ENCODE data around the gene TTC8. TPM values are rescaled to one million over a fixed set of nuclear protein-coding genes. Genes with fewer than 3 reads are reported as not detected.

The TTC8 gene
- total and polyA plus RNA-seq, 2 donors (not counting 3 experiments of a cell fraction or from before 2014, with no cell fraction given), result 11.9 to 16.3 TPM

DNA sequence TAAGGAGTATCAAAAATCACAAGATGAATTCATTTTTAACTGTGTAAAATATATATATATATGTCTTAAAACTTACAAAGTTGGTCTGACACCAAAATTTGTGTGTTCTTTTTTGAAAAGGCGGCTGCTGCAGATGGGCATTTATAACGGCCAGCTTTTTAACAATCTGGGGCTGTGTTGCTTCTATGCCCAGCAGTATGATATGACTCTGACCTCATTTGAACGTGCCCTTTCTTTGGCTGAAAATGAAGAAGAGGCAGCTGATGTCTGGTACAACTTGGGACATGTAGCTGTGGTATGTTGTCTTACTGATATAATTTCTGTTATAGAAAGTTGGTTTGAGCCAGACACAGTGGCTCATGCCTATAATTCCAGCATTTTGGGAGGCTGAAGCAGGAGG is 47.0 kb downstream of the TTC8 start:
- no peak for TF ChIP-seq GATA2 (IDR thresholded peaks at IDR 0.05; ENCODE audit: insufficient read depth, insufficient read length, low read depth, low read length)
- no peak for TF ChIP-seq POLR2AphosphoS5 (IDR thresholded peaks at IDR 0.05; ENCODE audit: insufficient read depth, low read depth, low read length)
- no peak for TF ChIP-seq EZH2 (IDR thresholded peaks at IDR 0.05; ENCODE audit: borderline replicate concordance, low read depth, low read length, severe bottlenecking)
- no peak for TF ChIP-seq MYC (IDR thresholded peaks at IDR 0.05; ENCODE audit: low read depth, low read length)
- TF ChIP-seq, protein P1, sequence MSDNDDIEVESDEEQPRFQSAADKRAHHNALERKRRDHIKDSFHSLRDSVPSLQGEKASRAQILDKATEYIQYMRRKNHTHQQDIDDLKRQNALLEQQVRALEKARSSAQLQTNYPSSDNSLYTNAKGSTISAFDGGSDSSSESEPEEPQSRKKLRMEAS (IDR thresholded peaks at IDR 0.05; ENCODE audit: insufficient read depth, insufficient read length), result no peak
- TF ChIP-seq, protein P2, sequence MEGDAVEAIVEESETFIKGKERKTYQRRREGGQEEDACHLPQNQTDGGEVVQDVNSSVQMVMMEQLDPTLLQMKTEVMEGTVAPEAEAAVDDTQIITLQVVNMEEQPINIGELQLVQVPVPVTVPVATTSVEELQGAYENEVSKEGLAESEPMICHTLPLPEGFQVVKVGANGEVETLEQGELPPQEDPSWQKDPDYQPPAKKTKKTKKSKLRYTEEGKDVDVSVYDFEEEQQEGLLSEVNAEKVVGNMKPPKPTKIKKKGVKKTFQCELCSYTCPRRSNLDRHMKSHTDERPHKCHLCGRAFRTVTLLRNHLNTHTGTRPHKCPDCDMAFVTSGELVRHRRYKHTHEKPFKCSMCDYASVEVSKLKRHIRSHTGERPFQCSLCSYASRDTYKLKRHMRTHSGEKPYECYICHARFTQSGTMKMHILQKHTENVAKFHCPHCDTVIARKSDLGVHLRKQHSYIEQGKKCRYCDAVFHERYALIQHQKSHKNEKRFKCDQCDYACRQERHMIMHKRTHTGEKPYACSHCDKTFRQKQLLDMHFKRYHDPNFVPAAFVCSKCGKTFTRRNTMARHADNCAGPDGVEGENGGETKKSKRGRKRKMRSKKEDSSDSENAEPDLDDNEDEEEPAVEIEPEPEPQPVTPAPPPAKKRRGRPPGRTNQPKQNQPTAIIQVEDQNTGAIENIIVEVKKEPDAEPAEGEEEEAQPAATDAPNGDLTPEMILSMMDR (IDR thresholded peaks at IDR 0.05; ENCODE audit: extremely low read depth in 1 of 2, insufficient read depth in 1 of 2, low read depth in 1 of 2, low read length in 2 of 2), result no peak
- TF ChIP-seq FOS (IDR thresholded peaks at IDR 0.05; ENCODE audit: borderline replicate concordance, insufficient read depth, low read length), result no peak
- no peak for TF ChIP-seq POLR2A (IDR thresholded peaks at IDR 0.05; ENCODE audit: low read depth, low read length)
- no peak for TF ChIP-seq JUN (IDR thresholded peaks at IDR 0.05; ENCODE audit: borderline replicate concordance, insufficient read depth, insufficient read length, low read depth)
- BruUV-seq (replicated peaks), result no TSS peak
- Histone ChIP-seq H3K27ac (ENCODE audit: insufficient read depth, low read depth, low read length) (no peak overlapping the region), H3K9me3 (replicated peaks; ENCODE audit: control insufficient read depth, insufficient read depth, low read length) (no peaks in the 10 kb centered on the region), H3K9ac (replicated peaks; ENCODE audit: extremely low read depth, insufficient read depth, low read length) (no peak overlapping the region), H3K4me3 (replicated peaks in 1 of 3; ENCODE audit: insufficient read depth in 1 of 3, low read depth in 1 of 3, low read length in 3 of 3) (no peak overlapping the region), H3K36me3 (ENCODE audit: control insufficient read depth in 2 of 2, extremely low read depth in 1 of 2, insufficient read depth in 2 of 2, low read length in 2 of 2) (no peaks in the 10 kb centered on the region), H2AFZ (ENCODE audit: low read depth, low read length) (no peak overlapping the region), H3K9me1 (replicated peaks; ENCODE audit: control insufficient read depth, extremely low read depth, insufficient read depth, low read length) (no peaks in the 10 kb centered on the region), H3K4me2 (ENCODE audit: insufficient read depth, low read length) (no peak overlapping the region), H3K79me2 (ENCODE audit: control insufficient read depth, insufficient read depth, low read length) (no peaks in the 10 kb centered on the region), H3K27me3 (ENCODE audit: control insufficient read depth in 2 of 2, insufficient read depth in 2 of 2, low read length in 2 of 2) (no peaks in the 10 kb centered on the region), H4K20me1 (replicated peaks; ENCODE audit: control insufficient read depth, extremely low read depth, insufficient read depth, low read length) (no peaks in the 10 kb centered on the region), H3K4me1 (ENCODE audit: control insufficient read depth, extremely low read depth, insufficient read depth, low read length) (no peaks in the 10 kb centered on the region)
- FAIRE-seq (no peak), DNase-seq (ENCODE audit: low read depth, low spot score) (no peak)
- dilution Hi-C loops (cut with MboI; ENCODE audit: extremely low pct_ligation_motif_present, low sequenced_read_pairs), result no loop called here
- ChIA-PET CTCF (interaction anchor here (0.9 to 1.8 kb wide), 2 partner anchors 15 to 204 kb away, joined by 3 to 4 read pairs; no protein-coding TSS in a partner anchor), POLR2A (no interaction called here)
- intact Hi-C loops (cut with micrococcal nuclease), result no loop called here
